Ascending aorta (tissue), 2 donors: Measurements from ENCODE around the gene ATP23. TPM values are rescaled to one million over a fixed set of nuclear protein-coding genes. Genes with fewer than 3 reads are reported as not detected.

Experiments used
- DNase-seq, 2 donors: peaks; one replicate each; pipeline ENCODE4 v3.0.0-alpha.2; 2019; ENCODE audit warnings: low spot score in 2 of 2
- H3K27ac ChIP-seq, 2 donors: fragments of 200-600 bp; sonication (generic); one replicate each; pipeline ENCODE4 v1.5.1; 2016 to 2017; ENCODE audit warnings: mild to moderate bottlenecking in 1 of 2
- H3K27me3 ChIP-seq: fragments of 200-600 bp; sonication (generic); one replicate; pipeline ENCODE4 v1.5.1; 2017
- H3K36me3 ChIP-seq, 2 donors: fragments of 200-600 bp; sonication (generic); one replicate each; pipeline ENCODE4 v1.5.1; 2016
- H3K4me1 ChIP-seq, 2 donors: fragments of 200-600 bp; sonication (generic); one replicate each; pipeline ENCODE4 v1.5.1; 2016 to 2017; ENCODE audit warnings: mild to moderate bottlenecking in 1 of 2
- H3K4me3 ChIP-seq, 2 donors: fragments of 200-600 bp; sonication (generic); one replicate each; pipeline ENCODE4 v1.5.1; 2016 to 2017; ENCODE audit warnings: mild to moderate bottlenecking in 1 of 2
- H3K9me3 ChIP-seq, 2 donors: fragments of 200-600 bp; sonication (generic); one replicate each; pipeline ENCODE4 v1.5.1; 2016
- CTCF ChIP-seq, 3 experiments: fragments of 200-600 bp in 2 of 3; fragments of 450-650 bp in 1 of 3; sonication (generic) in 2 of 3; IDR thresholded peaks; one replicate each; pipeline ENCODE4 v1.5.1; 2016 to 2019; ENCODE audit warnings: antibody characterized with exemption in 3 of 3, mild to moderate bottlenecking in 1 of 3, moderate library complexity in 1 of 3
- intact Hi-C: fragments of 100-400 bp; cut with DNase I; formaldehyde crosslinking; loops from one replicate; pipeline ENCODE4 v1.15.1; 2023
- total RNA-seq: library from RNA; depleted of rRNA; stranded (reverse); fragments of >200 nt; gene quantifications from one replicate; pipeline ENCODE4 v1.1.0, GENCODE V29; 2016

Gene ATP23
- total RNA-seq, 1 donor from 2014 or later, result not detected

DNA sequence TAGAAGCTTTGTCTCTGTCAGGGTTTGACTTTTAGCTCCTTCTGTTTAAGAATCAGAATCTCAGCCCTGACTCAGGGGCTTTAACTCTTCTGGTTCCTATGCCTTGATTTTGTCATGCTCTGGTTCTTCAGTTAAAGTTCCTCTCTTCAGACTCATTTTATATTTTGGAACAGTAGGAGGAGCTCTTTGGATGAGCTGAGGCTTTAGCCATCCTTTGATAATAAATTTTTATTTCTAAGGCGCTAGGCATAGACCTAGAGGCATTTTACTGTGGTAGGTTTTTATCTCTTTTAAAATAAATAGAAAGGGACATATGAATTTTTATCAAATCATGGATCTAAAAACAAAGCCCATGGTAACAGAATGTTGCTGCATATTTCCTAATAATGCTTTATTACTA, 51.7 kb downstream of the ATP23 start:
- no peak for DNase-seq
- no peaks in the 10 kb centered on the region for H3K4me1 ChIP-seq
- intact Hi-C loops, result no loop called here
- no peaks in the 10 kb centered on the region for H3K27me3 ChIP-seq
- no peak overlapping the region for H3K4me3 ChIP-seq
- H3K36me3 ChIP-seq, result no peaks in the 10 kb centered on the region
- H3K9me3 ChIP-seq, result peaks cover 11 to 22% of the 10 kb centered on the region in 2 donors
- TF ChIP-seq CTCF (IDR thresholded peaks at IDR 0.05), result no peak
- no peak overlapping the region for H3K27ac ChIP-seq

DNA sequence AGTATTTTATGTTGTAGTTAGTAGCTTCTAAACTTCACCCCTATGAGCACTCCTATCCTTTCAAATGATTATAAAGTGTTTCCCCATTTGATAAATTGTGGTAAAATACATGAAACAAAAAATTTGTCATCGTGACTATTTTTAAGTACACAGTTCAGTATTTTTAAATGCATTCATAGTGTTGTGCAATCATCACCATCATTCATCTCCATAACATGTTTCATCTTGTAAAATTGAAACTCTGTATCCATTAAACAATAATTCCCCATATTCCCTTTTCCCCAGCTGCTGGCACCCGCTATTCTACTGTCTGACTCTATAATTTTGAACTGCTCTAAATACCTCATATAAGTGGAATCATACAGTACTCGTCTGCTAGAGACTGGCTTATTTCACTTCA, 52.5 kb downstream of the ATP23 start:
- no peak for TF ChIP-seq CTCF (IDR thresholded peaks at IDR 0.05)
- intact Hi-C loops, result no loop called here
- DNase-seq, result no peak
- H3K27ac ChIP-seq, result no peak overlapping the region
- no peaks in the 10 kb centered on the region for H3K36me3 ChIP-seq
- peaks cover 11 to 22% of the 10 kb centered on the region in 2 donors for H3K9me3 ChIP-seq
- H3K4me3 ChIP-seq, result no peak overlapping the region
- no peaks in the 10 kb centered on the region for H3K4me1 ChIP-seq
- no peaks in the 10 kb centered on the region for H3K27me3 ChIP-seq

DNA sequence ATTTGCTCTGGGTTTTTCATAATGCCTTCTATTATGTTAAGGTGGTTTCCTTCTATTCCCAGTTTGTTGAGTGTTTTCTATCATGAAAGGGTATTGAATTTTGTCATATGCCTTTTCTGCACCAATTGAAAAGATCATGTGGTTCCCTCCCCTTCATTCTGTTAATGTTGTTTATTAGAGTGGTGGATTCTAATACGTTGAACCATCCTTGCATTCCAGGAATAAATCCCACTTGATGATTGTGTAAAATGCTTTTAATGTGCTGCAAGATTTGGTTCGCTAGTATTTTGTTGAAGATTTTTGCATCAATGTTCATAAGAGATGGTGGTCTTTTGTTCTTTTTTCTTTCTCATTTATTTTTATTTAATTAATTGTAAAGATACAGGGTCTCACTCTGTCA, 55.2 kb downstream of the ATP23 start:
- TF ChIP-seq CTCF (IDR thresholded peaks at IDR 0.05), result no peak
- intact Hi-C loops, result no loop called here
- no peaks in the 10 kb centered on the region for H3K27me3 ChIP-seq
- H3K4me3 ChIP-seq, result no peak overlapping the region
- H3K4me1 ChIP-seq, result no peaks in the 10 kb centered on the region
- H3K36me3 ChIP-seq, result no peaks in the 10 kb centered on the region
- no peak overlapping the region for H3K27ac ChIP-seq
- peaks cover 11 to 42% of the 10 kb centered on the region in 2 donors for H3K9me3 ChIP-seq
- no peak for DNase-seq

GRCh38 chr12:57998251-57998650, 56.9 kb downstream of the ATP23 start:
- TF ChIP-seq CTCF (IDR thresholded peaks at IDR 0.05), result no peak
- no peaks in the 10 kb centered on the region for H3K36me3 ChIP-seq
- intact Hi-C loops, result no loop called here
- no peaks in the 10 kb centered on the region for H3K27me3 ChIP-seq
- H3K4me3 ChIP-seq, result no peak overlapping the region
- no peak overlapping the region for H3K27ac ChIP-seq
- DNase-seq, result no peak
- no peaks in the 10 kb centered on the region for H3K4me1 ChIP-seq
- H3K9me3 ChIP-seq, result peaks cover 11 to 47% of the 10 kb centered on the region in 2 donors

DNA sequence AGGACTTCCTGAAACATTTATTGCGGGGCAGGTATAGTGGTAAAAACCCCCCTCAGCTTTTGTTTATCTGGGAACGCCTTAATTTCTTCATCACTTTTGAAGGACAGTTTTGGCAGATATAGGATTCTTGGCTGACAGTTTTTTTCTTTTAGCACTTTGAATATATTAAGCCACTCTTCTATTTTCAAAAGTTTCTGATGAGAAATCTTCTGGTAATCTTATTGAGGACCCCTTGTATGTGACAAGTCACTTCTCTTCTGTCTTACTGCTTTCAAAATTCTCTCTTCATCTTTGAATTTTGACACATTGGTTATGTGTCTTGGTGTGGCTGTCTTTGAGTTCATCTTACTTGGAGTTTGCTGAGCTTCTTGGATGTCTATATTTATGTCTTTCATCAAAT, 59.1 kb downstream of the ATP23 start:
- no peaks in the 10 kb centered on the region for H3K4me1 ChIP-seq
- intact Hi-C loops, result no loop called here
- no peak overlapping the region for H3K27ac ChIP-seq
- no peak for TF ChIP-seq CTCF (IDR thresholded peaks at IDR 0.05)
- peaks cover 11 to 47% of the 10 kb centered on the region in 2 donors for H3K9me3 ChIP-seq
- no peak overlapping the region for H3K4me3 ChIP-seq
- H3K36me3 ChIP-seq, result no peaks in the 10 kb centered on the region
- DNase-seq, result no peak
- no peaks in the 10 kb centered on the region for H3K27me3 ChIP-seq

- Histone ChIP-seq H3K27me3 (no peaks in the 10 kb centered on the region), H3K4me3 (no peak overlapping the region), H3K9me3 (no peaks in the 10 kb centered on the region), H3K36me3 (no peaks in the 10 kb centered on the region), H3K4me1 (no peaks in the 10 kb centered on the region), H3K27ac (no peak overlapping the region)
- DNase-seq, result no peak
- intact Hi-C loops, result no loop called here
- TF ChIP-seq CTCF (IDR thresholded peaks at IDR 0.05), result no peak
Measured at GRCh38 chr12:58007875-58008274, 66.5 kb downstream of the ATP23 start.
